ENCODE data around the gene EXD3. TPM values are rescaled to one million over a fixed set of nuclear protein-coding genes. Genes with fewer than 3 reads are reported as not detected.
"Not testable (repeated sequence)": the region's sequence is repeated elsewhere in the genome, so short reads cannot be mapped to it uniquely, and the experiment has no call there.

Gene EXD3
- polyA plus RNA-seq, 1 donor from 2014 or later, result 5.6 TPM

DNA sequence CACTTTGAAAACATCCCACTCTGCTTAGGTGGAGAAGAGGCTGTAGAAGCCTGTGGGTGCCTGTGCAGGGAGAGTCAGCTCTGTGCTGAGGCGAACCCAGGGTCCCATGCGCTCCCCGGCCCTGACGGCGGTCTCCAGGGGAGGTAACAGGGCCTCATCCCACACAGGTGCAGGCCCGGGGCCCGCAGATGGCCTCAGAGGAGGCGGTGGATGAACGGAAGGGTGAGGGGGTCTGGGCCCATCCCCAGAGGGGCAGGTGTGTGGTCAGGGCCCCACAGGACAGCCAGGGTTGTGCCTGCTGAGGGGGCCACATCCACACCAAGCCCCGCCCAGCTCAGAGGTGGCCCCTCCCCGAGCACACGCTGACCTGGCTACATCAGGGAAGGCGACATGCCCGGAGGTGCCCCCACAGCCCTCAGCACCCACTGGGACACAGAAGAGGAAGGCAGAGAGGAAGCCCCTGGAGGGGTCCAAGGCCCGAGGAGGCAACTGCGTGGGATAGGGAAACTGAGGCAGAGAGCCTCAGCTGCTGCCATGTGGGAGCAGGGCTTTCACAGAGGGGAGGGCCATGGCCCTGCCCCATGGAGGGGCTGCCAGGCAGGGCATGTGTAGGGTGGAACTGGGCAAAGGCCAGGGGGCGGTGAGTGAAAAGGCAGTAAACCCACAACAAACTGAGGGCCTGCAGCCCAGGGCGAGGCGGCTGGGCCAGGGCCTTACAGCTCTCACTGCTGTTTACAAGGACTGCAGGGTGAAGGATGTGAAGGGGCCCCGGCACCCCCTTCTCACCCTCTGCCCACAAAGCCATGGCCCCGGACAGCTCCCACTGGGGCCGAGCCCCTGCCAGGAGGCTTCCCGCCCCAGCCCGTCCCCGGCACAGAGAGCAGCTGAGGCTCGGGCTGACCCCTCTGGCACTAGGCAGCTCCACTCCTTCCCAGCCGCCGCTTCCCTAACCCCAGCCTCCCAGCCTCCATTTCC lies 29.5 kb downstream of the EXD3 start:
- H3K4me1 Mint-ChIP-seq, result peaks cover 2 to 11% (median 5%) of the 10 kb centered on the region in 3 donors
- H3K9me3 Mint-ChIP-seq, result peaks cover 0 to 2% (median 0%) of the 10 kb centered on the region in 3 donors
- H3K27ac Mint-ChIP-seq, result no peak overlapping the region
- peaks cover 5% of the 10 kb centered on the region for H3K36me3 Mint-ChIP-seq
- H3K27me3 Mint-ChIP-seq, result no peaks in the 10 kb centered on the region
- H3K4me3 Mint-ChIP-seq, result no peak overlapping the region

- Mint-ChIP-seq H3K27ac (no peak overlapping the region), H3K4me3 (no peak overlapping the region), H3K27me3 (no peaks in the 10 kb centered on the region), H3K9me3 (peaks cover 0 to 2% (median 0%) of the 10 kb centered on the region in 3 donors), H3K36me3 (peaks cover 4% of the 10 kb centered on the region), H3K4me1 (peaks cover 2 to 5% (median 3%) of the 10 kb centered on the region in 3 donors)
Measured at GRCh38 chr9:137392232-137393007, 30.5 kb downstream of the EXD3 start.

DNA sequence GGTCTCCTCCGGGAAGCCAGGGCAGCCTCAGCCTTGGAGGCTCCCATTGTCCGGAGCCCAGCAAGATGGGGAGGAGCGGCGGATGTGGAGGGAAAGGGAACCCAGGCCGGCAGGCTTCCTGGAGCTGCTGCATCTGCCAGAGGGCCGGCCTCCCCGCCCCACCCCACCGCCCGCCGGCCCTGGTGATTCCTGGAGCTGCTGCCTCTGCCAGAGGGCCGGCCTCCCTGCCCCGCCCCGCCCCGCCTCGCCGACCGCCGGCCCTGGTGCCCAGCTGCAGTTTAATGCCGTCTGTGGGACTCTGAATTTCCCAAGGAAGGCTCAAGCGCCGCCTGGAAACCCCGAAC lies 31.6 kb downstream of the EXD3 start:
- no peaks in the 10 kb centered on the region for H3K27me3 Mint-ChIP-seq
- no peaks in the 10 kb centered on the region for H3K9me3 Mint-ChIP-seq
- peaks cover 1% of the 10 kb centered on the region for H3K36me3 Mint-ChIP-seq
- H3K4me1 Mint-ChIP-seq, result peaks cover 0 to 3% (median 2%) of the 10 kb centered on the region in 3 donors
- no peak overlapping the region for H3K4me3 Mint-ChIP-seq
- no peak overlapping the region for H3K27ac Mint-ChIP-seq

DNA sequence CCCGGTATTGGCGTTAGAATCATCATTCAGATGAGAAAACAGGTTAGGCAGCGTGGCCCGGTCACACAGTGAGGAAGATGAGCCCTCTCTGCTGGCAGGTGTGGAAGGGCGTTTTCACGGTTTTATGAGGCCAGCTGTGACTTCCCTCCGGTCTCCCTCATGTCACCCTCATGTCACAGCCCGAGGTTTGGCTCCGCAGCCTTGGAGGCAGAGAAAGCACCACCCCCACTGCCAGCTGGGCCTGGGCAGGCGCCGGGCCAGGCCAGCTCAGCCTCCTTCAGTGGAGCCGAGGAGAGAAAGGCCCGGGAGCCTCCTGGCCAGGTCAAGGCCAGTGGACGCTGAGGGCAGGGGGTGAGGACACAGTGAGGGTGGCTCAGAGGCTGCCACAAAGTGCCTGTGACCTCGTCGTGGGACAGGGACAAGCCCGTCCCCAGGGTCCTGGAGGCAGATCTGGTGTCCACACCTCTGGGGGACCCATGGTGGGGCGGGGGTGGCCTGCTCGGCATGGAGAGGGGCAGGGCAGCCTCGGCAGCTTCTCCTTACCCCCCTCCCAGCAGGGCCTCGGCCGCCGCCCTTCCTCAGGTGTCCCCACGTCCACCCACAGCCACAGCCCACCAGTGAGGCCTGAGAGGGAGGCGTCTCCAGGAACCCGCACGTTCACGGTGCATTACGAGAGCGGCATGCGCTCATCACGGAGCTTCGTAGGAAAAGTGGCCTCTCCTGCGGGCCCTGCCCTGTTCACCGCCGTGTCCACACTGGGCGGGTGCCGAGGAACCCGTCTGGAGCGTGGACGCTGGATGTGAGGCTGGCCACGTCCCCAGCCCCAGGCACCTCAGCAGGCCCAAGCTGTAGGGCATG lies 32.2 kb downstream of the EXD3 start:
- Mint-ChIP-seq H3K27me3 (no peaks in the 10 kb centered on the region), H3K9me3 (no peaks in the 10 kb centered on the region), H3K36me3 (peaks cover 1% of the 10 kb centered on the region), H3K4me3 (no peak overlapping the region), H3K4me1 (peaks cover 0 to 3% (median 2%) of the 10 kb centered on the region in 3 donors), H3K27ac (no peak overlapping the region)

- Mint-ChIP-seq H3K27ac (no peak overlapping the region), H3K4me1 (peaks cover 0 to 3% (median 2%) of the 10 kb centered on the region in 3 donors), H3K36me3 (peaks cover 1% of the 10 kb centered on the region), H3K4me3 (no peak overlapping the region), H3K9me3 (no peaks in the 10 kb centered on the region), H3K27me3 (no peaks in the 10 kb centered on the region)
Measured at GRCh38 chr9:137389428-137389746, 33.6 kb downstream of the EXD3 start.

DNA sequence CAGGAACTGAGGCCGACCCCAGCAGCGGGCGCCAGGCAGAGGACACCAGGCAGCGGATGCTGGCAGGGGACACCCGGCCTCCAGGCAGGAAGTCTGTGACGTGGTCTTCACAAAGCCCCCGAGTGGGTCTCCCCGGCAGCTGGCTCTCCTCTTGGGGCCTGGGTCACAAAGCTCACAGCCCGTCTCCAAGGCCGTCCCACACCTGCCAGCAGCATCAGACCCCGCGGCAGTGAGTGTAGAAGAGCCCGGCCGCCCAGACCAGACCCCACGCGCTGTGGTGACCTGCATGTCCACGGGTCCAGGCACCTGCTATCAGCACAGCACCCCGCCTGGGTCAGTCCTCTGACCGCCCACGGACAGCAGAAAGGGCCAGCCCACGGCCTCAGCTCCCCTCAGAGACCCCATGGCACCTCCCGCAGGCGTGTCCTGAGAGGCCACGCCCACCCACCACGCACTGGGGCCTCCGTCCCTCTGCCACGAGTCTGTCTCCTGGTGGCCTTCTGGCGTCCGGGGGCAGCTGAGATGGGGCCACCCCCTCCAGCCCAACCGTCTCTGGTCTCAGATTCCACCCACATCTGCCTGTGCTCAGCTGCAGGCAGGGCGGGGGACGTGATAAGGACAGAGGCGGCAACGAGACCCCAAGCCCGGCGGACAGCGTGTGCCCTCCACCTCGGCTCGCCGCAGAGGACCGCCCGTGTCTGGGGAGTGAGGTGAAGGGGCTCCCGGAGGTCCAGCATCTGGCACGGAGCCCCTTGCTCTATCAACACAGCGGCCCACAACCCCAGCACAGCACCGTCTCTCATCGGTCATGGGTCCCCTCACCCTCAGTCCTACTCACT lies 34.2 kb downstream of the EXD3 start:
- no peak overlapping the region for H3K4me3 Mint-ChIP-seq
- H3K4me1 Mint-ChIP-seq, result peaks cover 0 to 3% (median 2%) of the 10 kb centered on the region in 3 donors
- H3K27ac Mint-ChIP-seq, result no peak overlapping the region
- no peaks in the 10 kb centered on the region for H3K27me3 Mint-ChIP-seq
- H3K36me3 Mint-ChIP-seq, result peaks cover 1% of the 10 kb centered on the region
- no peaks in the 10 kb centered on the region for H3K9me3 Mint-ChIP-seq

DNA sequence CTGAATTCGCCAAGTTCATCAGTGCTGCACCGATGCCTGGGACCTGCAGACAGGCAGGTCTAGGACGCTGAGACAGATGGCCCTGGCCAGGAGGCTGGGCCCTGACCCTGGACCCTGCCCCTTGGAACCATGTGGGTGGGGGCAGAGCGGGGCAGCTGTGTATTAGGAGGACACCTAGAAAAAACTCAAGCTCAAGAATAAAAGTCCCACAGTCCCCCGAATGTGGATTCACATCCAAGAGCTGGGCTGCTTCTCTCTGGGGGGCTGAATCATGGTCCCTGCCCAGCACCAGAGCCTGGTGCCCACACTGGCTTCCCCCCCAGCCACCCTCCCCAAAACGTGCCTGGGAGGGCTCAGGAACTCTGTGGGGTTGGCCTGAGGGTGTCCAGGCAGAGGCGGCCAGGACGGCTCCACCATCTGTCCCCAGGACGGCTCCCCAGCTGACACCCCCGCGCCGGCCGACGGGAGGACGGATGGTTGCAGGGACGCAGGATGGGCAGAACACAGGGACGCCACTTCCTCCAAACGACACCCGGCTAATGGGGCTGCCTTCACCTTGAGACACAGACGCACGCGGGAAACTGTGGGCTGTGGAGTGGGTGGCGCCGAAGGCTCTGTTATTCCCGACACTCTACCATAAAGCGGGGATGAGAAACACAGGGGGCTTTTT lies 34.9 kb downstream of the EXD3 start:
- H3K27ac Mint-ChIP-seq, result no peak overlapping the region
- no peaks in the 10 kb centered on the region for H3K9me3 Mint-ChIP-seq
- H3K4me3 Mint-ChIP-seq, result no peak overlapping the region
- no peaks in the 10 kb centered on the region for H3K27me3 Mint-ChIP-seq
- peaks cover 0 to 3% (median 2%) of the 10 kb centered on the region in 3 donors for H3K4me1 Mint-ChIP-seq
- peaks cover 1% of the 10 kb centered on the region for H3K36me3 Mint-ChIP-seq

DNA sequence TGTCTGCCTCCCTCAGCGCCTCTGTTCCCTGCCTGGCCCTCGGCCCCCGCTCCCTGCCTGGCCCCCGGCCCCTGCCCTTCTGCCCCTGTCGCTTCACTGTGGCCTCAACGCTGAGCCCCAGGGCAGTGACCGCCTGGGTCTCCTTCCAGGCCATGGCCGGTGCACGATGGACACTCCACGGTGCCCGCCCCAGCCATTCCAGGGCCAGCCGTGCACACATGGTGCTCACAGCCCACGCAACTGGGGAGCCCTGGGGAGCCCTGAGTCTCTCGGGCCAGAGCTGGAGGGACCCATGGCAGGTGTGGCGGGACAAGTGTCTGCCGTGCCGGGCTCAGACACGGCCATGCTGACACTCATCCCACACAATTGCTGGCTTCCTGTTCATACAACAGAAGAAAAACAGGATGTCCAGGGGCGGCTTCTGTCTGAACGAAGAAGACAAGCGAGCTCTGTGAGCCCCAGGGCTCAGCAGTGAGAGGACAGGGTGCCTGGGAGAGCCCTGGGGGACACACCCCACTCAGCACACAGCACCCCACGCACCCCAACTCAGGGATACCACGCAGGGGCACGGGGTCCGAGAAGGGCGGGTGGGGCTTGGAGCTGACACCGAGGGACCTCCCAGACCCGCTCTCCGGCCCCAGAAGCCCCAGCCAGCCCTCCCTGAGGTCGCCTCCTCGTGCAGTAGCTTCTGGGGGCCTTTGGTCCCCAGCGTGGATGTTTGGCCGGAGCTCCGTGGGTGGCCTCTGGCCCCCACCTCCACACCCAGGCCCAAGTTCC lies 35.7 kb downstream of the EXD3 start:
- H3K27me3 Mint-ChIP-seq, result no peaks in the 10 kb centered on the region
- peaks cover 0 to 3% (median 2%) of the 10 kb centered on the region in 3 donors for H3K4me1 Mint-ChIP-seq
- H3K36me3 Mint-ChIP-seq, result peaks cover 1% of the 10 kb centered on the region
- no peak overlapping the region for H3K4me3 Mint-ChIP-seq
- no peak overlapping the region for H3K27ac Mint-ChIP-seq
- no peaks in the 10 kb centered on the region for H3K9me3 Mint-ChIP-seq

DNA sequence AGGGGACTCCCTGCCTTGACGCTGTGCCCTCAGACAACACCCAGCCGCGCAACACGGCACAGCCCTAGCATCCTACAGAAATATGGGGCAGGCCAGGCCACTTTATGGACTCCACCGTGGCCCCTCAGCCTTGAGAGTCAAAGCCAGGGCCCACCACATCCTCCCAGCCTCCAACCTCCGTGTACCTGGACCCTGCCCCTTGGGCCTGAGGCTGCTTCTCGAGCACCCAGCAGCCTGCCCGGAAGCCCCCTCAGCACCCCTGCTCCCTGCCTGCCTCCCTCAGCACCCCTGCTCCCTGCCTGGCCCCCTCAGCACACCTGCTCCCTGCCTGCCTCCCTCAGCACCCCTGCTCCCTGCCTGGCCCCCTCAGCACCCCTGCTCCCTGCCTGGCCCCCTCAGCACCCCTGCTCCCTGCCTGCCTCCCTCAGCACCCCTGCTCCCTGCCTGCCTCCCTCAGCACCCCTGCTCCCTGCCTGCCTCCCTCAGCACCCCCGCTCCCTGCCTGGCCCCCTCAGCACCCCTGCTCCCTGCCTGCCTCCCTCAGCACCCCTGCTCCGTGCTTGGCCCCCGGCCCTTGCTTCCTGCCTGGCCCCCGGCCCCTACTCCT lies 36.4 kb downstream of the EXD3 start:
- not testable (repeated sequence) for H3K27me3 Mint-ChIP-seq, H3K27ac Mint-ChIP-seq, H3K4me3 Mint-ChIP-seq, H3K36me3 Mint-ChIP-seq, H3K4me1 Mint-ChIP-seq, H3K9me3 Mint-ChIP-seq

- no peaks in the 10 kb centered on the region for H3K36me3 Mint-ChIP-seq
- H3K4me1 Mint-ChIP-seq, result peaks cover 0 to 1% (median 0%) of the 10 kb centered on the region in 3 donors
- H3K27me3 Mint-ChIP-seq, result no peaks in the 10 kb centered on the region
- H3K9me3 Mint-ChIP-seq, result no peaks in the 10 kb centered on the region
- no peak overlapping the region for H3K4me3 Mint-ChIP-seq
- H3K27ac Mint-ChIP-seq, result no peak overlapping the region
Measured at GRCh38 chr9:137385061-137385655, 37.8 kb downstream of the EXD3 start.

GRCh38 chr9:137383784-137384756 lies 38.9 kb downstream of the EXD3 start:
- Mint-ChIP-seq H3K4me3 (no peak overlapping the region), H3K27me3 (no peaks in the 10 kb centered on the region), H3K4me1 (peaks cover 0 to 1% (median 0%) of the 10 kb centered on the region in 3 donors), H3K9me3 (no peaks in the 10 kb centered on the region), H3K27ac (no peak overlapping the region), H3K36me3 (no peaks in the 10 kb centered on the region)

All from IgD-negative memory B cell (primary cell).